Pancreas (tissue), 10 donors: ENCODE measurements around the gene ASTN2. TPM values are rescaled to one million over a fixed set of nuclear protein-coding genes. Genes with fewer than 3 reads are reported as not detected.

Experiments used
- ATAC-seq, 4 donors: fragments of 200-7000 bp; cut with Tn5 transposase; one replicate each; pipeline versions ENCODE4 v1.8.0 to v1.9.1; 2020; ENCODE audit warnings: mild to moderate bottlenecking in 4 of 4, moderate library complexity in 4 of 4
- DNase-seq, 6 donors: peaks; one replicate each; pipeline ENCODE4 v3.0.0-alpha.2; 2020
- FAIRE-seq: peaks from 2 replicates; lab custom pipeline; 2012; peaks lifted over from hg19 to GRCh38; lab: Jason Lieb, UNC
- H3K27ac ChIP-seq, 4 donors: fragments of 200-600 bp; sonication (generic); 1 replicate in 3 of 4; 2 replicates in 1 of 4; pipeline versions ENCODE4 v1.5.0 to v1.8.0; 2020
- H3K27me3 ChIP-seq, 4 donors: fragments of 200-600 bp; one replicate each; pipeline ENCODE4 v1.8.0; 2021
- H3K36me3 ChIP-seq, 3 donors: fragments of 200-600 bp; sonication (generic) in 1 of 3; one replicate each; pipeline versions ENCODE4 v1.5.0 to v1.8.0; 2020 to 2021
- H3K4me1 ChIP-seq, 3 donors: fragments of 200-600 bp; one replicate each; pipeline ENCODE4 v1.8.0; 2021
- H3K4me3 ChIP-seq, 4 donors: fragments of 200-600 bp; sonication (generic) in 2 of 4; one replicate each; pipeline versions ENCODE4 v1.5.0 to v1.8.0; 2020 to 2021
- H3K9me3 ChIP-seq, 4 donors: fragments of 200-600 bp; one replicate each; pipeline ENCODE4 v1.8.0; 2021
- WGBS, 2 donors: extraction: QIAGEN DNeasy Blood & Tissue Kit; methylation state at CpG; one replicate each; pipeline ENCODE4 v1.1.7; 2013; 5-methylcytosine and 5-hydroxymethylcytosine counted together
- intact Hi-C, 3 donors: fragments of 100-400 bp; cut with DNase I; formaldehyde crosslinking; loops; one replicate each; pipeline versions ENCODE4 v1.11.1 to v1.14.2; 2022
- polyA plus RNA-seq, 2 donors: library from polyadenylated mRNA; stranded (reverse); fragments of 200-250 nt; gene quantifications; one replicate each; pipeline ENCODE4 v1.2.3, GENCODE V29; 2013
- total RNA-seq, 6 donors: library from RNA; stranded (reverse); fragmentation: NEBNext Ultra II Directional in 4 of 6; extraction: Animal tissue kit (Norgen Biotek cat#: 25700) in 4 of 6; gene quantifications; one replicate each; pipeline versions ENCODE4 v1.2.1 to v1.2.4, GENCODE V29; 2021 to 2023
- TF ChIP-seq, protein P1 (sequence below), 4 donors: fragments of 200-600 bp; sonication (generic) in 3 of 4; IDR thresholded peaks; one replicate each; pipeline versions ENCODE4 v1.5.0 to v1.8.0; 2021; ENCODE audit warnings: antibody characterized with exemption in 4 of 4
- donor health status: healthy with polysubstance abuse.
- donor health status: DM: no; HTN: no; CAD: no; lungs with moderate emphysema.
- donor health status: DM: no; HTN: no; CAD: no.
- donor health status: control.
- donor health status: control.
- donor health status: Bipolar disorder and iron deficiency.
- donor health status: DM: yes; HTN: yes; CAD: no.
- donor health status: DM: no; HTN: no; CAD: no.
- donor health status: DM: no; HTN: no; CAD: no.
- donor health status: DM: yes; HTN: yes; CAD: no.

The ASTN2 gene
- total and polyA plus RNA-seq, 8 donors = 1.3 to 11.9 (median 6.7) TPM

DNA sequence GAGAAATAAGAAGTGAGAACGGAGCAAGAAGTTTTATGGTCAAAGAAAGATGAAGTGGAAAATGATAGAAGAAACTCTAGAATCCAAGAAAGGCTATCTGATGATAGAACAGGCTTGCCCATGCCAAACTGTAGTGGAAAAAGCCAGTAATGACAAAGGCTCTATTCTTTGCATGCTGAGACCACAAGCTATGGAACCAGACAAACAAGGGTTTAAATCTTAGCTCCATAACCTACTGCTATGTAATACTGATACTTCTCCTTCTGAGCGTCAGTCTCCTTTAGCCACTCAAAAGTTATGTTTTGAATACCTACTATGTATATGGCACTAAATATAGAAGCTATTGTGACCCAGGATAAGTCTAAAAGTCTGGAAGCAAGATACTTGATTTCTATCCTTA is 778.9 kb downstream of the ASTN2 start:
- TF ChIP-seq, protein P1, sequence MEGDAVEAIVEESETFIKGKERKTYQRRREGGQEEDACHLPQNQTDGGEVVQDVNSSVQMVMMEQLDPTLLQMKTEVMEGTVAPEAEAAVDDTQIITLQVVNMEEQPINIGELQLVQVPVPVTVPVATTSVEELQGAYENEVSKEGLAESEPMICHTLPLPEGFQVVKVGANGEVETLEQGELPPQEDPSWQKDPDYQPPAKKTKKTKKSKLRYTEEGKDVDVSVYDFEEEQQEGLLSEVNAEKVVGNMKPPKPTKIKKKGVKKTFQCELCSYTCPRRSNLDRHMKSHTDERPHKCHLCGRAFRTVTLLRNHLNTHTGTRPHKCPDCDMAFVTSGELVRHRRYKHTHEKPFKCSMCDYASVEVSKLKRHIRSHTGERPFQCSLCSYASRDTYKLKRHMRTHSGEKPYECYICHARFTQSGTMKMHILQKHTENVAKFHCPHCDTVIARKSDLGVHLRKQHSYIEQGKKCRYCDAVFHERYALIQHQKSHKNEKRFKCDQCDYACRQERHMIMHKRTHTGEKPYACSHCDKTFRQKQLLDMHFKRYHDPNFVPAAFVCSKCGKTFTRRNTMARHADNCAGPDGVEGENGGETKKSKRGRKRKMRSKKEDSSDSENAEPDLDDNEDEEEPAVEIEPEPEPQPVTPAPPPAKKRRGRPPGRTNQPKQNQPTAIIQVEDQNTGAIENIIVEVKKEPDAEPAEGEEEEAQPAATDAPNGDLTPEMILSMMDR (IDR thresholded peaks at IDR 0.05) = no peak
- WGBS, 2 donors = 91 to 92% methylated on average over 2 of the region's 2 CpGs

DNA sequence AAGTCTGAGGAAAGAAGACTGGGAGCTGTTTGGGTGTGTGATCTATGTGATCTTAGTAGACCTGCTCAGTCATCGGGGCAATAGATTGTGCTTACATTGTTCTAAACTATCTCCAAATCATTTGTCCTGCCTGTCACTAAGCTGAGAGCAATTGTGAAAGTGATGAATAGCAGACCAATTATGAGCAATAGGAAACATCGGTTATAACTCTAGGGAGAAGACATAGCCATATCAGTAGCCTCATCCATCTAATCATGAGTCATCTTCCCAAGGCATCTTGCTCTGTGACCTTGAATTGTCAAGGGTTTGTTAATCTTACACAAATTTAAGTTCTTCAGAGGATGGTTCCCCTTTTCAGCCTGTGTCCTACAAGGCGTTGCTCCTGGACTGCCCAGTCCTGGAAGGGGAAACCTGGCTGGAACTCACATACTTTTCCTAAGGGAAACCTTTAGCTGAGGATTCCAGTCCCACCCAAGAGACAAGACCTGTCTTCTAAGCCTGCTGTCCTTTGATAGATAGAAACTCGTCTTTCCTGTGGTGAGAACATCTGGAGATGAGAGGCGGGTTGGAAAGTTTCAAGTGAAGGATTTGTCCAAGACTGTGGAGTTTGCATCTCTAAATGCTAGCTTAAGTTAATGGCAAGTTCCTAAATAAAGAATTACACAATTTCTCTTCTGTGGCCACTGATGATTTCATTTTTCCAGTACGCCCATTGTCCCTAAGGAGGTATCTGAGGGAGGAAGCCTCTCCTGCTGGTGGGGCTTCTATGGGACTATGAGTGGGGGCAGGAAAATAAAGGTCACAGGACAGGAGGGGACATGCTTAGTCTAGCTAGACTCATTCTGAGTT is 781.6 kb downstream of the ASTN2 start:
- TF ChIP-seq, protein P1 (IDR thresholded peaks at IDR 0.05) = no peak
- Histone ChIP-seq H3K9me3 (no peaks in the 10 kb centered on the region), H3K4me3 (no peak overlapping the region), H3K36me3 (no peaks in the 10 kb centered on the region), H3K27ac (no peak overlapping the region), H3K4me1 (no peaks in the 10 kb centered on the region), H3K27me3 (no peaks in the 10 kb centered on the region)
- 88 to 92% methylated on average over 6 of the region's 6 CpGs for WGBS, 2 donors
- DNase-seq (no peak), ATAC-seq (peak in 3 of 4 donors; percentile 29 to 58 (median 43)), FAIRE-seq (no peak)
- intact Hi-C loops = no loop called here

More for the DNA sequence above, 778.9 kb downstream of the ASTN2 start:
- Histone ChIP-seq H3K36me3 (no peaks in the 10 kb centered on the region), H3K4me1 (no peaks in the 10 kb centered on the region), H3K4me3 (no peak overlapping the region), H3K27me3 (no peaks in the 10 kb centered on the region), H3K9me3 (no peaks in the 10 kb centered on the region), H3K27ac (no peak overlapping the region)
- no peak for ATAC-seq
- intact Hi-C loops = no loop called here
- no peak for FAIRE-seq
- DNase-seq = no peak

DNA sequence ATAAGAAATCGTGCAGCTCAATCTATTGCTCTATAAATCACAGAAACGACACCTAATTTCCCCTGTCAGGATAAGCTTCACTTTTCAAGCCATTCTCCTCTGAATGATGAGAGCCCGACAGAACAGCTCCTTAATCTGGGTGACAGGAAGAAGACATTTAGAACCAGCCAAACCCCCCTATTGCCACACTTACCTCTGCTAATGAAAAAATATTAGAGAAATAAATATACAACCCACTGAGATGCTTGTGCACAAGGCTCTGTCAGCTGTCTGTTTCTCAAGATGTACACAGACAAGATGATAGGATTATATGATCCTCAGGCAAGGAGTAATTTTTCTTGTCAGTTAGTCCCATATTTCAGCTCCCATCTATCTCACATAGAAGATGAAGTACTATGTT is 785.2 kb downstream of the ASTN2 start:
- TF ChIP-seq, protein P1 (IDR thresholded peaks at IDR 0.05) = no peak
- no peaks in the 10 kb centered on the region for H3K9me3 ChIP-seq
- no peak overlapping the region for H3K27ac ChIP-seq
- no peaks in the 10 kb centered on the region for H3K36me3 ChIP-seq
- no peak overlapping the region for H3K4me3 ChIP-seq
- intact Hi-C loops = no loop called here
- ATAC-seq (no peak), DNase-seq (no peak), FAIRE-seq (no peak)
- H3K4me1 ChIP-seq = no peaks in the 10 kb centered on the region
- 72 to 77% methylated on average over 3 of the region's 3 CpGs for WGBS, 2 donors
- H3K27me3 ChIP-seq = no peaks in the 10 kb centered on the region

DNA sequence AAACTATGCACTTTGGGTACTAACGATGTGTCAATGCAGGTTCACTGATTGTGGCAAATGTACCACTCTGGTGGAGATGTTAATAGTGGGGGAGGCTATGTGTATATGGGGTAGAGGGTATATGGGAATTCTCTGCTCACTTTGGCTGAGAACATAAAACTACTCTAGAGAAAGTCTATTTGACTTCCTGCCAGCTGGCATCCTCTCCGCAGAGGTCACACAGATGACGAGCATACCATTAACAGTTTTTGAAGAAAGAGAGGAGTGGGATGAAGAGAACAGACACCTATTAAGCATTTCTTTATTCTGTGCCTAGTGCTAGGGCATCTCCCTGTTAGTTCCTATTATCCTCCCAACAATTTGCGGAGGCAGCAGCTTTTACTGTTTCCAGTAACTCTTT is 786.1 kb downstream of the ASTN2 start:
- intact Hi-C loops = no loop called here
- WGBS, 2 donors = 80 to 83% methylated on average over 4 of the region's 4 CpGs
- Histone ChIP-seq H3K36me3 (no peaks in the 10 kb centered on the region), H3K9me3 (no peaks in the 10 kb centered on the region), H3K27me3 (no peaks in the 10 kb centered on the region), H3K27ac (no peak overlapping the region), H3K4me3 (no peak overlapping the region), H3K4me1 (no peaks in the 10 kb centered on the region)
- no peak for ATAC-seq
- no peak for DNase-seq
- FAIRE-seq = no peak
- TF ChIP-seq, protein P1 (IDR thresholded peaks at IDR 0.05) = no peak

DNA sequence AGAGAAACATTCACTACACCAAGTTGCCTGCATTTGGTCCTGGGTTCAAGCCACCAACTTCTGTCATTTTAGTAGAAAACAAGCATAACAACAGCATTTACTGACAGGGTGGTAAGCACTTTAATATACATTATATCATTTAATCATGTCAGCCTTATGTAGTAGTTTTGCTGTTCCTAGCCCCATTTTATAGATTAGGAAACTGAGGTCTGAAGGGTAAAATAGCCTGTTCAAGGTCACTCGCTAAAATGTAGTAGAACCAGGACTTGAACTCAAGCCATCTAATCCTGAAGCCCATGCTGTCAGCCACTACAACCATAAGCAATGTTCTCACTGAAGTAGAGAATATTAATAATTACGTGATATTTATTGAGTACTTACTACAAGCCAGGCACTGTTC is 787.4 kb downstream of the ASTN2 start:
- H3K4me1 ChIP-seq = no peaks in the 10 kb centered on the region
- intact Hi-C loops = no loop called here
- no peak for ATAC-seq
- TF ChIP-seq, protein P1 (IDR thresholded peaks at IDR 0.05) = no peak
- H3K9me3 ChIP-seq = no peaks in the 10 kb centered on the region
- no peaks in the 10 kb centered on the region for H3K27me3 ChIP-seq
- no peak for FAIRE-seq
- no peak overlapping the region for H3K27ac ChIP-seq
- DNase-seq = no peak
- no peak overlapping the region for H3K4me3 ChIP-seq
- H3K36me3 ChIP-seq = no peaks in the 10 kb centered on the region
- 98 to 100% methylated on average over 2 of the region's 2 CpGs for WGBS, 2 donors
